HG02588 (cell line): ENCODE measurements around the gene ZNF716.
"Not testable (repeated sequence)": the region's sequence is repeated elsewhere in the genome, so short reads cannot be mapped to it uniquely, and the experiment has no call there.

Source experiments
- ATAC-seq: cut with Tn5 transposase; IDR thresholded peaks from one replicate; pipeline ENCODE4 v1.9.1; 2021; ENCODE audit warnings: mild to moderate bottlenecking, moderate library complexity; ENCODE audit not compliant: unreplicated experiment

The ZNF716 gene

GRCh38 chr7:57449904-57450303 is at the start of gene ZNF716:
ZNF716 (plus strand) TSS chr7:57450177; CDS start chr7:57450289, 112 bp downstream.
- ATAC-seq: no peak

GRCh38 chr7:57400531-57401155 is 49.3 kb upstream of the ZNF716 start:
- no peak for ATAC-seq

- ATAC-seq: not testable (repeated sequence)
Measured at GRCh38 chr7:57403051-57403450, 46.9 kb upstream of the ZNF716 start.

GRCh38 chr7:57403601-57404342 is 46.2 kb upstream of the ZNF716 start:
- ATAC-seq: no peak

GRCh38 chr7:57404343-57404966 is 45.5 kb upstream of the ZNF716 start:
- ATAC-seq: no peak

GRCh38 chr7:57404967-57405421 is 45.0 kb upstream of the ZNF716 start:
- ATAC-seq: no peak

- ATAC-seq: no peak
Measured at GRCh38 chr7:57407125-57407524, 42.9 kb upstream of the ZNF716 start.

- ATAC-seq: no peak
Measured at GRCh38 chr7:57412168-57412567, 37.8 kb upstream of the ZNF716 start.

GRCh38 chr7:57412618-57413017 is 37.4 kb upstream of the ZNF716 start:
- no peak for ATAC-seq

- ATAC-seq: no peak
Measured at GRCh38 chr7:57413529-57414398, 36.2 kb upstream of the ZNF716 start.

GRCh38 chr7:57414415-57414814 is 35.6 kb upstream of the ZNF716 start:
- no peak for ATAC-seq

- ATAC-seq: no peak
Measured at GRCh38 chr7:57414852-57415251, 35.1 kb upstream of the ZNF716 start.

GRCh38 chr7:57415326-57415725 is 34.7 kb upstream of the ZNF716 start:
- no peak for ATAC-seq

GRCh38 chr7:57415730-57416129 is 34.2 kb upstream of the ZNF716 start:
- ATAC-seq: no peak

- no peak for ATAC-seq
Measured at GRCh38 chr7:57416601-57417358, 33.2 kb upstream of the ZNF716 start.

GRCh38 chr7:57417736-57418135 is 32.2 kb upstream of the ZNF716 start:
- ATAC-seq: no peak

- ATAC-seq: no peak
Measured at GRCh38 chr7:57423768-57424167, 26.2 kb upstream of the ZNF716 start.

- ATAC-seq: no peak
Measured at GRCh38 chr7:57424515-57425238, 25.3 kb upstream of the ZNF716 start.

GRCh38 chr7:57425239-57425944 is 24.6 kb upstream of the ZNF716 start:
- no peak for ATAC-seq
